HG03103 (cell line): ENCODE results near the gene SPZ1.
"Not testable (repeated sequence)": the region's sequence is repeated elsewhere in the genome, so short reads cannot be mapped to it uniquely, and the experiment has no call there.

Experiments used
- ATAC-seq: cut with Tn5 transposase; IDR thresholded peaks from one replicate; pipeline ENCODE4 v1.9.1; 2021; ENCODE audit warnings: low read depth; ENCODE audit not compliant: unreplicated experiment

Gene SPZ1

GRCh38 chr5:80337379-80337778 is 17.6 kb downstream of the SPZ1 start:
- no peak for ATAC-seq

GRCh38 chr5:80339116-80339515 is 19.3 kb downstream of the SPZ1 start:
- ATAC-seq = no peak

- ATAC-seq = no peak
Observed at GRCh38 chr5:80341016-80341775, 21.4 kb downstream of the SPZ1 start.

GRCh38 chr5:80343067-80343466 is 23.3 kb downstream of the SPZ1 start:
- ATAC-seq = no peak

- ATAC-seq = no peak
Observed at GRCh38 chr5:80346055-80346454, 26.3 kb downstream of the SPZ1 start.

- no peak for ATAC-seq
Observed at GRCh38 chr5:80348171-80348570, 28.4 kb downstream of the SPZ1 start.

- not testable (repeated sequence) for ATAC-seq
Observed at GRCh38 chr5:80351019-80351418, 31.2 kb downstream of the SPZ1 start.

- no peak for ATAC-seq
Observed at GRCh38 chr5:80355686-80356085, 35.9 kb downstream of the SPZ1 start.

GRCh38 chr5:80357671-80358070 is 37.9 kb downstream of the SPZ1 start:
- no peak for ATAC-seq

GRCh38 chr5:80360914-80361444 is 41.2 kb downstream of the SPZ1 start:
- ATAC-seq = no peak

GRCh38 chr5:80364892-80365291 is 45.1 kb downstream of the SPZ1 start:
- no peak for ATAC-seq

- no peak for ATAC-seq
Observed at GRCh38 chr5:80368661-80369480, 49.1 kb downstream of the SPZ1 start.

GRCh38 chr5:80369521-80369920 is 49.7 kb downstream of the SPZ1 start:
- ATAC-seq = no peak

- no peak for ATAC-seq
Observed at GRCh38 chr5:80370390-80370789, 50.6 kb downstream of the SPZ1 start.
